Measurements from ENCODE around the gene IFT80.

DNA sequence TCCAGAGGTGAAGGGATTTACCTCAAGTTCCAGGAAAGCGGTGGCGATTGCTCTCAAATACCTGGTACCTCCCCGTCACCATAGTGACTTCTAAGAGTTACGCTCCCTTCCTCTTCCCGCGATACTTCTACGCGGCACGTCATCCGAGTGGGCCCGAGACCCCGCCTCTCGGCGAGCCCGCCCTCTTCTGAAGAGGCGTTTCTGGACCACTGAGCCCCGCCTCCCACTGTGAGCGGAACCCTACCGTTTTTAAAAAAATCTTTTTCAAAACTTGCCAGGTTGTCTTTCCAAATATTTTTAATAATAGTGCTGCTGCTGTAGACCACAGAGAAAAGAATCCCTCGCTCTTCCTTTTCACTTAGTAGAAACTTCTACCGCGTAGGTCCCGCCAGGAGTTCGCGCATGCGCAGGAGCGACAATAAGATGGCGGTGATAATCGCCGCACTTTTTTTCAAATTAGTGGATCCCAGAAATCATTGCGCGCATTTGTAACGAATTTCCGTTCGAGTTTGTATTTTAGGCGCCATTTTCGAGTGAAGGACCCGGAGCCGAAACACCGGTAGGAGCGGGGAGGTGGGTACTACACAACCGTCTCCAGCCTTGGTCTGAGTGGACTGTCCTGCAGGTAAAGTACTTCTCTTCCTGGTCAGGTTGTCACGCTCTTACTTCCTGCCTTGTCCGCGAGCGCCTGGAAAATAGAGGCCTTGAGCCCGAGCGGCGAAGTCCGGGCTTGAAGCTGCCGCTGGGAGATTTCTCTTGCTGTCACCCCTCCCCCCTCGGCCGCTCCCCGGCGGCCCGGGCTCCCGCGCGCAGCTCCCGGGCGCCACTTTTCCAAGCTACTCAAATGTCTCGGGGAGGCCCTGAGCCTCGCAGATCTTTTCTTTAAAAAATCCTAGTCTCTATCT is at the start of gene IFT80, which contains the start of gene SMC4:
- peak in 1 of 4 donors; percentile 21 for TF ChIP-seq POLR2A (IDR thresholded peaks at IDR 0.05)
- TF ChIP-seq, protein P1, sequence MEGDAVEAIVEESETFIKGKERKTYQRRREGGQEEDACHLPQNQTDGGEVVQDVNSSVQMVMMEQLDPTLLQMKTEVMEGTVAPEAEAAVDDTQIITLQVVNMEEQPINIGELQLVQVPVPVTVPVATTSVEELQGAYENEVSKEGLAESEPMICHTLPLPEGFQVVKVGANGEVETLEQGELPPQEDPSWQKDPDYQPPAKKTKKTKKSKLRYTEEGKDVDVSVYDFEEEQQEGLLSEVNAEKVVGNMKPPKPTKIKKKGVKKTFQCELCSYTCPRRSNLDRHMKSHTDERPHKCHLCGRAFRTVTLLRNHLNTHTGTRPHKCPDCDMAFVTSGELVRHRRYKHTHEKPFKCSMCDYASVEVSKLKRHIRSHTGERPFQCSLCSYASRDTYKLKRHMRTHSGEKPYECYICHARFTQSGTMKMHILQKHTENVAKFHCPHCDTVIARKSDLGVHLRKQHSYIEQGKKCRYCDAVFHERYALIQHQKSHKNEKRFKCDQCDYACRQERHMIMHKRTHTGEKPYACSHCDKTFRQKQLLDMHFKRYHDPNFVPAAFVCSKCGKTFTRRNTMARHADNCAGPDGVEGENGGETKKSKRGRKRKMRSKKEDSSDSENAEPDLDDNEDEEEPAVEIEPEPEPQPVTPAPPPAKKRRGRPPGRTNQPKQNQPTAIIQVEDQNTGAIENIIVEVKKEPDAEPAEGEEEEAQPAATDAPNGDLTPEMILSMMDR (IDR thresholded peaks at IDR 0.05): no peak
- TF ChIP-seq EP300 (IDR thresholded peaks at IDR 0.05): no peak
